IPS-20b (cell line): ENCODE measurements around the gene STUM.
"Not testable (repeated sequence)": the region's sequence is repeated elsewhere in the genome, so short reads cannot be mapped to it uniquely, and the experiment has no call there.

Experiments used
- H3K27ac ChIP-seq: one replicate; pipeline ENCODE4 v1.5.1; 2013; ENCODE audit warnings: low read length
- H3K27me3 ChIP-seq: 2 replicates; pipeline ENCODE4 v1.6.1; 2013; ENCODE audit warnings: mild to moderate bottlenecking, low read length, inconsistent platforms; ENCODE audit not compliant: insufficient read depth
- H3K36me3 ChIP-seq: 2 replicates; pipeline ENCODE4 v1.6.1; 2013; ENCODE audit warnings: low read depth, mild to moderate bottlenecking, inconsistent platforms, low read length, moderate library complexity; ENCODE audit not compliant: insufficient read depth
- H3K4me1 ChIP-seq: 2 replicates; pipeline ENCODE4 v1.6.1; 2013; ENCODE audit warnings: mild to moderate bottlenecking, control low read depth, inconsistent platforms, low read length, moderate library complexity; ENCODE audit not compliant: insufficient read depth
- H3K4me3 ChIP-seq: 2 replicates; pipeline ENCODE4 v1.5.1; 2013; ENCODE audit warnings: mild to moderate bottlenecking, low read length, inconsistent platforms
- H3K9ac ChIP-seq: 2 replicates; pipeline ENCODE4 v1.6.1; 2013; ENCODE audit warnings: low read depth, mild to moderate bottlenecking, inconsistent platforms, low read length, moderate library complexity
- H3K9me3 ChIP-seq: 2 replicates; pipeline ENCODE4 v1.6.1; 2013; ENCODE audit warnings: mild to moderate bottlenecking, low read depth, low read length, inconsistent platforms; ENCODE audit not compliant: insufficient read depth

The STUM gene

DNA sequence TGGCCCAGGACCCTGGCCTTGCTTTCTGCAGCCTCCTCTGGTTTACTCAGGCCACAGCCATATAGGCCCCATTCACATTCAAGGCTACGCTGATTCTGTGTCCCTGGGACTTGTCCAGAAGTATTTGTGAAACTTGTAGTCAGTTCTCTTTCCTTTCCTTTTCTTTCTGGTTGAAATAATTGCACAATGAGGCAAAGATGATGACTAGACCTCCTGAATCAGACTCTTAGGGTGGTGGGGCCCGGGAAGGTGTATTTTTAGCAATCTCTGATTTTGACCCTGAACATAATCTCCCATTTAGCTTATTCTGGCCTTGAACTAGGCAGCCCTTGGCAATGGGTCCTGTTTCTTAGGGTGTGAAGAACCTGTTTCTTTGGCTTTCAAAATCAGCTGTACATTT lies 39.9 kb downstream of the STUM start:
- no peaks in the 10 kb centered on the region for H3K36me3 ChIP-seq
- H3K27ac ChIP-seq: no peak overlapping the region
- no peaks in the 10 kb centered on the region for H3K27me3 ChIP-seq
- H3K4me1 ChIP-seq: 0 out of 2 replicates have a peak, but pooled peaks cover 5% of the 10 kb centered on the region
- H3K9ac ChIP-seq: no peak overlapping the region
- no peak overlapping the region for H3K4me3 ChIP-seq
- H3K9me3 ChIP-seq: no peaks in the 10 kb centered on the region

- 0 out of 2 replicates have a peak, but pooled peaks cover 5% of the 10 kb centered on the region for H3K4me1 ChIP-seq
- no peak overlapping the region for H3K27ac ChIP-seq
- no peak overlapping the region for H3K9ac ChIP-seq
- no peaks in the 10 kb centered on the region for H3K36me3 ChIP-seq
- H3K4me3 ChIP-seq: no peak overlapping the region
- no peaks in the 10 kb centered on the region for H3K27me3 ChIP-seq
- no peaks in the 10 kb centered on the region for H3K9me3 ChIP-seq
Observed at GRCh38 chr1:226589008-226589733, 40.6 kb downstream of the STUM start.

- H3K36me3 ChIP-seq: no peaks in the 10 kb centered on the region
- H3K9ac ChIP-seq: no peak overlapping the region
- H3K27ac ChIP-seq: no peak overlapping the region
- no peak overlapping the region for H3K4me3 ChIP-seq
- peaks cover 5% of the 10 kb centered on the region; the same call in 1 of the 2 replicates for H3K9me3 ChIP-seq
- H3K4me1 ChIP-seq: 0 out of 2 replicates have a peak, but pooled peaks cover 5% of the 10 kb centered on the region
- no peaks in the 10 kb centered on the region for H3K27me3 ChIP-seq
Observed at GRCh38 chr1:226590614-226591013, 42.0 kb downstream of the STUM start.

DNA sequence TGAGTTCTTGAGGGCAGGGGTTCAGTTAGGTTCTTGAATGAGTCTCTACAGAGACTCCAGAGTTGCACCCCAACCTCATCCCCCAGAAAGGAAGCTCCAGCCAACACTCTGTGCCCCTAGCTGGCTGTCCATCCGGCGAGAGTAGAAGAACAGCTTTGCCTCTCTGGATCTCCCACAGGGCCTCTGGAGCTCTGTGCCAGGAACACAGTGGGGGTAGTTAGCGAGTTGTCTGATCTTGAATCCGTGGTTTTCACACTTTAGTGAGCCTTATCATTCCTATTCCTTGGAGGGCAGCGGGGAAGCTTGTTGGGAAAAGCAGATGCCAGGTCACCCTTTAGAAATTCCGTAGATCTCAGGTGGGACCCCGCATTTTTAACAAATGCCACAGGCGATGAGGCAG lies 45.0 kb downstream of the STUM start:
- H3K9me3 ChIP-seq: peaks cover 10% of the 10 kb centered on the region
- 0 out of 2 replicates have a peak, but pooled peaks cover 5% of the 10 kb centered on the region for H3K4me1 ChIP-seq
- H3K27me3 ChIP-seq: no peaks in the 10 kb centered on the region
- no peak overlapping the region for H3K27ac ChIP-seq
- no peaks in the 10 kb centered on the region for H3K36me3 ChIP-seq
- no peak overlapping the region for H3K4me3 ChIP-seq
- H3K9ac ChIP-seq: no peak overlapping the region

DNA sequence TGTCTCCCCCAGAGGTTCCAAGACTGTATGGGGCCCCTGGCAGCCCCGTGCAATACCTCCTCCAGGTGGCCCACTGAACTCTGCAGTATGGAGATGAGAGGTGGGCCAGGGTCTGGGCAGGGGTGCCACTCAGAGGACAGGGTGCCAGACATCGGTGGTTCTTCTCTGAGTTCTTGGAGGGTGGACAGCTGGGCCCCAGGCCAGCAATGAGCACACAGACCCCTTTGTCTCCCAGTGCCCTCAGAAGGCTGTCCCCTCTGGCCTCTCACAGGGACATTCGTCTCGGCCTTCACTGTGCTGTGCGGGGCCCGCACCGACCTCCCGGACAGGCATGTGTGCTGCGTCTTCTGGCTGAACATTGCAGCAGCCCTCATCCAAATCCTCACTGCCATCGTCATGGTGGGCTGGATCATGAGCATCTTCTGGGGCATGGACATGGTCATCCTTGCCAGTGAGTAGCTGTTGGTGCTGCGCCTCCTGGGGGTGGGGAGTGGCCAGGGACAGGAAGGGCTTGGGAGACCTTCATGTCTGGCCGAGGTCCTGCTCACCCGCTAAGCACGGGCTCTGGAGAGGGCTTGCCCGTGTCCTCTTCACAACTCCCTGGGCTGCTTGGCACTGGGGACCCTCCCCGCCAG lies 48.1 kb downstream of the STUM start:
- Histone ChIP-seq H3K27me3 (no peaks in the 10 kb centered on the region), H3K4me1 (no peaks in the 10 kb centered on the region), H3K9ac (no peak overlapping the region), H3K27ac (no peak overlapping the region), H3K9me3 (peaks cover 10% of the 10 kb centered on the region), H3K36me3 (no peaks in the 10 kb centered on the region), H3K4me3 (no peak overlapping the region)

GRCh38 chr1:226597616-226598454 lies 49.3 kb downstream of the STUM start:
- H3K36me3 ChIP-seq: no peaks in the 10 kb centered on the region
- H3K4me3 ChIP-seq: no peak overlapping the region
- H3K27me3 ChIP-seq: no peaks in the 10 kb centered on the region
- no peak overlapping the region for H3K9ac ChIP-seq
- no peaks in the 10 kb centered on the region for H3K4me1 ChIP-seq
- H3K27ac ChIP-seq: no peak overlapping the region
- H3K9me3 ChIP-seq: peaks cover 10% of the 10 kb centered on the region

GRCh38 chr1:226598455-226598849 lies 49.9 kb downstream of the STUM start:
- Histone ChIP-seq H3K4me1 (no peaks in the 10 kb centered on the region), H3K36me3 (no peaks in the 10 kb centered on the region), H3K27ac (no peak overlapping the region), H3K9me3 (peaks cover 10% of the 10 kb centered on the region), H3K27me3 (no peaks in the 10 kb centered on the region), H3K4me3 (no peak overlapping the region), H3K9ac (no peak overlapping the region)

GRCh38 chr1:226598955-226599354 lies 50.4 kb downstream of the STUM start:
- H3K9me3 ChIP-seq, H3K4me1 ChIP-seq, H3K36me3 ChIP-seq, H3K9ac ChIP-seq, H3K4me3 ChIP-seq, H3K27ac ChIP-seq, H3K27me3 ChIP-seq: not testable (repeated sequence)

DNA sequence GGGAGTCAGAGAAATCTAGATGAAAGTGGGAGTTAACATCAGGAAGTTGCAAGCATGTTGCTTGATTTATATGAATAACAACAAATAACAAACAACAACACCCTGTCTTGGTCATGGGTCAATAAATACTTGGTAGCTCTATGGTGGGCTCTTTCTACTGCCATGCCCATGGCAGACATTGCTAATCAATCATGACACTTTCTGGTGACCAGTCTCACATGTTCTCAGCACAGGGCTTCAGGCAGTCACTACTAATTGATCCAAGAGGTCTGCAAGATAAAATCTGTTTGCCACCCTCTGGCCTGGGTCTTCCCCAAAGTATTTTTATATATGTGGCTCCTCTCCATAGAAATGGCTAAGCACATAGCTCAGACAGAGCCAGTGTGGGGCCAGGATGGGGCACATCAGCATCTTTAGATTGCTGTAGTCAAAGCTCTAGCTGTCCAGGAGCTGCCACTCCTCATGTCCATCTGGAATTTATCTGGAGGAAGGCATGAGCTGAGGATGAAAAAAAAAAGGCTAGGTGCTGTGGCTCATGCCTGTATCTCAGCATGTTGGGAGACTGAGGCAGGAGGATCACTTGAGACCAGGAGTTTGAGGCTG lies 51.2 kb downstream of the STUM start:
- no peak overlapping the region for H3K4me3 ChIP-seq
- no peak overlapping the region for H3K27ac ChIP-seq
- no peak overlapping the region for H3K9ac ChIP-seq
- peaks cover 10% of the 10 kb centered on the region for H3K9me3 ChIP-seq
- no peaks in the 10 kb centered on the region for H3K27me3 ChIP-seq
- H3K36me3 ChIP-seq: no peaks in the 10 kb centered on the region
- peaks cover 3% of the 10 kb centered on the region for H3K4me1 ChIP-seq

DNA sequence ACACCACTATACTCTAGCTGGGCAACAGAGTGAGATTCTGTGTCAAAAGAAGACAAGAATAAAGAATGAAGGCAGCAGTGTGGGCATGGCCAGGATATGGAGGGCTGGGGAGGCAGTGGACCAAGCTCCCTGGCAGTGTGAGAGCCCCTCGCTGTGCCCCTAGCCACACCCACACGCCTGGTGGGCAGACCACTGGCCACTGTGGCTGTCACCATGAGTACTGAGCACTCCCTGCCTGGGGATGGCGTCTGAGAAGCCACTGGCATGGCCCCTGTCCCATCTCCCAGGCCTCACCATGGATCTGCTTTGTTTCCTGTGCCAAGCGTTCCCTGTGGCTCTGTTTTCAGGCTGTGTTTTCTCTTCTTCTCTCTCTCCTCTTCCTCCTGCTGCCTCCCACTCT lies 51.7 kb downstream of the STUM start:
- no peak overlapping the region for H3K9ac ChIP-seq
- no peaks in the 10 kb centered on the region for H3K36me3 ChIP-seq
- no peaks in the 10 kb centered on the region for H3K27me3 ChIP-seq
- peaks cover 8% of the 10 kb centered on the region for H3K9me3 ChIP-seq
- H3K27ac ChIP-seq: no peak overlapping the region
- no peak overlapping the region for H3K4me3 ChIP-seq
- H3K4me1 ChIP-seq: peaks cover 7% of the 10 kb centered on the region

GRCh38 chr1:226601456-226601855 lies 52.9 kb downstream of the STUM start:
- no peak overlapping the region for H3K4me3 ChIP-seq
- no peaks in the 10 kb centered on the region for H3K36me3 ChIP-seq
- H3K9me3 ChIP-seq: no peaks in the 10 kb centered on the region
- no peak overlapping the region for H3K9ac ChIP-seq
- no peaks in the 10 kb centered on the region for H3K27me3 ChIP-seq
- H3K27ac ChIP-seq: no peak overlapping the region
- peaks cover 7% of the 10 kb centered on the region for H3K4me1 ChIP-seq
